Adrenal gland (tissue), 12 donors: Measurements from ENCODE around the gene CLDN18. TPM values are rescaled to one million over a fixed set of nuclear protein-coding genes. Genes with fewer than 3 reads are reported as not detected.

Experiments used
- DNase-seq, 7 donors: peaks; one replicate each; pipeline ENCODE4 v3.0.0-alpha.2; 2019 to 2020
- H3K27ac ChIP-seq, 5 donors: fragments of 200-600 bp; sonication (generic) in 4 of 5; 1 replicate in 3 of 5; 2 replicates in 2 of 5; pipeline versions ENCODE4 v1.5.1 to v1.8.0; 2016 to 2020; ENCODE audit warnings: mild to moderate bottlenecking in 1 of 5
- H3K27me3 ChIP-seq: fragments of 200-600 bp; 2 replicates; pipeline ENCODE4 v1.8.0; 2021
- H3K36me3 ChIP-seq, 2 donors: fragments of 200-600 bp; replicated peaks in 1 of 2; 1 replicate in 1 of 2; 2 replicates in 1 of 2; pipeline versions ENCODE4 v1.5.1 to v1.8.0; 2018 to 2022
- H3K4me1 ChIP-seq, 2 donors: fragments of 200-600 bp; replicated peaks in 1 of 2; 1 replicate in 1 of 2; 2 replicates in 1 of 2; pipeline versions ENCODE4 v1.5.1 to v1.8.0; 2018 to 2021
- H3K4me3 ChIP-seq, 4 donors: fragments of 200-600 bp; sonication (generic) in 3 of 4; one replicate each; pipeline ENCODE4 v1.5.1; 2016 to 2018
- H3K9me3 ChIP-seq, 3 donors: fragments of 200-600 bp; sonication (generic) in 1 of 3; replicated peaks in 1 of 3; 1 replicate in 2 of 3; 2 replicates in 1 of 3; pipeline versions ENCODE4 v1.5.1 to v1.8.0; 2016 to 2021
- POLR2A ChIP-seq, 2 donors: fragments of 450-650 bp; IDR thresholded peaks; one replicate each; pipeline ENCODE4 v1.6.1; 2017; ENCODE audit warnings: antibody characterized with exemption in 2 of 2, mild to moderate bottlenecking in 2 of 2, moderate library complexity in 1 of 2
- WGBS, 4 donors: extraction: QIAGEN DNeasy Blood & Tissue Kit in 2 of 4; methylation state at CpG; one replicate each; pipeline versions ENCODE4 v1.1.5 to v1.1.7; 2013 to 2017; 5-methylcytosine and 5-hydroxymethylcytosine counted together
- intact Hi-C, 2 donors: fragments of 100-400 bp; cut with DNase I; formaldehyde crosslinking; loops; one replicate each; pipeline versions ENCODE4 v1.14.1 to v1.15.0; 2022 to 2023
- polyA plus RNA-seq, 3 donors: library from polyadenylated mRNA; stranded (reverse); fragments of 200-250 nt in 2 of 3; fragments of 350-450 nt in 1 of 3; fragmentation: Illumina TruSeq in 1 of 3; extraction: RNeasy Lipid Tissue Mini Kit (QIAGEN cat#74804) in 1 of 3; gene quantifications; one replicate each; pipeline ENCODE4 v1.2.3, GENCODE V29; 2013 to 2014
- total RNA-seq, 9 donors: library from RNA; depleted of rRNA in 4 of 9; stranded (reverse); fragments of >200 nt in 4 of 9; fragments of 120-200 nt in 1 of 9; fragmentation: NEBNext Ultra II Directional in 1 of 9; extraction: Animal tissue kit (Norgen Biotek cat#: 25700) in 1 of 9; gene quantifications; one replicate each; pipeline versions ENCODE4 v1.1.0 to v1.2.4, GENCODE V29; 2013 to 2023
- TF ChIP-seq, protein P1 (sequence below), 6 experiments: fragments of 450-650 bp in 4 of 6; fragments of 200-600 bp in 2 of 6; sonication (generic) in 1 of 6; IDR thresholded peaks; 1 replicate in 5 of 6; 2 replicates in 1 of 6; pipeline versions ENCODE4 v1.5.1 to v1.8.0; 2016 to 2021; ENCODE audit warnings: antibody characterized with exemption in 6 of 6, mild to moderate bottlenecking in 2 of 6, moderate library complexity in 1 of 6
- donor health status: healthy with polysubstance abuse.
- donor health status: Bipolar disorder and iron deficiency.
- donor health status: DM: yes; HTN: yes; CAD: no.
- donor health status: DM: no; HTN: no; CAD: no.
- donor health status: DM: no; HTN: no; CAD: no.
- donor health status: DM: yes; HTN: yes; CAD: no.

The CLDN18 gene
- total and polyA plus RNA-seq, 12 donors: 0.03 to 0.31 (median 0.21) TPM; not detected in 8

DNA sequence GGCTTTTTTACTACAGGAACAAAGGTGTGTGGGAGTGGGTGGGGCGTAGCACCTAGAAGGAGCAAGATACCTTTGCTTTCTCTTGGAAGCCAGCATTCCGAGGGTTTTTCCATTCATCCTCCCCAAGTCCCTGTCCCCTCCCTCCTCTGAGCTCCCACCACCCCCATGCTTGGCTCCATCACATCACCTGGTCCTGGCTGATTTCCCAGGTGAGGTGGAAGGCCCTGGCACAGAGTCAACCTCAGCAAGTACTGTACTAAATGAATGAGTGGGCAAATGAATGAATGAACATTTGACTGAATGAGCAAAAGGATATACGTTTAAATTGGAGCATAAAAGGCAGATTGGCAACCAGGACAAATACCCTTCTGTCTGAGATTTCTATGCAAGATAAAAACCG is 60.0 kb downstream of the CLDN18 start:
- no peak for DNase-seq
- Histone ChIP-seq H3K36me3 (peaks cover 0 to 21% of the 10 kb centered on the region in 2 donors), H3K27me3 (no peaks in the 10 kb centered on the region), H3K9me3 (no peaks in the 10 kb centered on the region), H3K4me3 (no peak overlapping the region), H3K27ac (no peak overlapping the region), H3K4me1 (no peaks in the 10 kb centered on the region)
- intact Hi-C loops: no loop called here
- no peak for TF ChIP-seq POLR2A (IDR thresholded peaks at IDR 0.05)
- TF ChIP-seq, protein P1, sequence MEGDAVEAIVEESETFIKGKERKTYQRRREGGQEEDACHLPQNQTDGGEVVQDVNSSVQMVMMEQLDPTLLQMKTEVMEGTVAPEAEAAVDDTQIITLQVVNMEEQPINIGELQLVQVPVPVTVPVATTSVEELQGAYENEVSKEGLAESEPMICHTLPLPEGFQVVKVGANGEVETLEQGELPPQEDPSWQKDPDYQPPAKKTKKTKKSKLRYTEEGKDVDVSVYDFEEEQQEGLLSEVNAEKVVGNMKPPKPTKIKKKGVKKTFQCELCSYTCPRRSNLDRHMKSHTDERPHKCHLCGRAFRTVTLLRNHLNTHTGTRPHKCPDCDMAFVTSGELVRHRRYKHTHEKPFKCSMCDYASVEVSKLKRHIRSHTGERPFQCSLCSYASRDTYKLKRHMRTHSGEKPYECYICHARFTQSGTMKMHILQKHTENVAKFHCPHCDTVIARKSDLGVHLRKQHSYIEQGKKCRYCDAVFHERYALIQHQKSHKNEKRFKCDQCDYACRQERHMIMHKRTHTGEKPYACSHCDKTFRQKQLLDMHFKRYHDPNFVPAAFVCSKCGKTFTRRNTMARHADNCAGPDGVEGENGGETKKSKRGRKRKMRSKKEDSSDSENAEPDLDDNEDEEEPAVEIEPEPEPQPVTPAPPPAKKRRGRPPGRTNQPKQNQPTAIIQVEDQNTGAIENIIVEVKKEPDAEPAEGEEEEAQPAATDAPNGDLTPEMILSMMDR (IDR thresholded peaks at IDR 0.05): no peak
- 83 to 92% (median 91%) methylated on average over 4 of the region's 4 CpGs for WGBS, 4 donors

DNA sequence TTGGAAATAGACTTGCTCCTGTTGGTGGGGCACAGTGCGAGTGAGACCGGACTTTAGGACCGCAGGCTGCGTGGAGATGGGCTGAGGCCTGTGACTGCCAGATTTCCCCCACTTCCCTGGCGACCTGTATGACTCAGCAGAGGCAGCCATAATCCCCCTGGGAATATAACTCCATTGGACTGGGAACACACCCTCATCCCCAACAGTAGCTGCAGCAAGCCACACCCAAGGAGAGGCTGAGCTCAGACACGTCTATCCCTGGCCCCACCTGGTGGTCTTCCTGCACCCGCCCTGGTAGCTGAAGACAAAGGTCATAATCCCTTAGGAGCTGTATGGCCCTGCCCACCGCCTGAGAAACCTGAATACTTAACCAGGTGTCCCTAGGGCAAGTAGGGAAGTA is 62.8 kb downstream of the CLDN18 start:
- H3K36me3 ChIP-seq: peaks cover 0 to 4% of the 10 kb centered on the region in 2 donors
- no peaks in the 10 kb centered on the region for H3K4me1 ChIP-seq
- TF ChIP-seq POLR2A (IDR thresholded peaks at IDR 0.05): no peak
- TF ChIP-seq, protein P1 (IDR thresholded peaks at IDR 0.05): no peak
- DNase-seq: no peak
- no peak overlapping the region for H3K4me3 ChIP-seq
- no peak overlapping the region for H3K27ac ChIP-seq
- intact Hi-C loops: no loop called here
- 79 to 91% (median 90%) methylated on average over 4 to 8 of the region's 8 CpGs for WGBS, 4 donors
- no peaks in the 10 kb centered on the region for H3K9me3 ChIP-seq
- H3K27me3 ChIP-seq: no peaks in the 10 kb centered on the region

DNA sequence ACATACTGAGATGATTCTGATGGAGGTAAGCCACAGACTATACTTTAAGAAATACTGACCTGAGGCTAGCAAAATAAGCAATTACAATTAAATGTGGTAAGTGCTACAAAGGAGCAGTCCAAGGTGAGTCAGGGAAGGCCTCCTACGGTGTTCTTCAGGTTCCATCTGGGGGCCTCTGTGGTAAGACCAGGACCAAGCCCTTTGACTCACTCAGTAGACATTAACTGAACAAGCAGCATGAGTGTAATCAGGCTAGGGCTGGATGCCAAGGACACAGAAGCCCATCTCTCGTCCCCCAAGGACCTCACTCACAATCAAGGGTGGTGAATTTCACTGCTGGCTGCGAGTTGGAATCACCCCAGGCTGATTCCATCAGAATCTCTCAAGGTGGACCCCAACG is 68.1 kb downstream of the CLDN18 start:
- WGBS, 4 donors: 77 to 82% (median 80%) methylated on average over 4 of the region's 4 CpGs
- no peak overlapping the region for H3K27ac ChIP-seq
- H3K27me3 ChIP-seq: no peaks in the 10 kb centered on the region
- DNase-seq: no peak
- H3K4me1 ChIP-seq: no peaks in the 10 kb centered on the region
- intact Hi-C loops: no loop called here
- no peak overlapping the region for H3K4me3 ChIP-seq
- peaks cover 0 to 10% of the 10 kb centered on the region in 2 donors for H3K36me3 ChIP-seq
- TF ChIP-seq, protein P1 (IDR thresholded peaks at IDR 0.05): no peak
- H3K9me3 ChIP-seq: no peaks in the 10 kb centered on the region

DNA sequence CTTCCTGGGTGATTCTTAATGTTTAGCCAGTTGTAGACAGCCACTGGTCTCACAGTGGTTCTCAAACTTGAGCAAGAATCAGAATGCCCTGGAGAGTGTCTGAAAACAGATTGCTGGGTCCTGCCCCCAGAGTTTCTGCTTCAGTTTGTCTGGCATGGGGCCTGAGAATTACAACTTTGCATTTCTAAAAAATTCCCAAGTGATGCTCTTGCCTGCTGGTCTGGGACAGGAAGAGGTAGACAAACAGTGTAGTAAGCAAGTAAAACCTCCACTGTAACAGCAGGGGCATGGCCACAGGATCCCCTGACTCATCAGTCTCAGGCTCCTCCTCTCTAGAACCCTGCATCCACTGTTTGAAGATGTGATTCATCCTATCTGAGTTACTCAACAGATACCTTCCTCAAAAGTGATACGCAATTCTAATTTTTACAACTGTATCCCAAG is 69.0 kb downstream of the CLDN18 start:
- intact Hi-C loops: no loop called here
- 0% methylated on average over 1 of the region's 1 CpG for WGBS, 4 donors
- no peak overlapping the region for H3K4me3 ChIP-seq
- H3K4me1 ChIP-seq: no peaks in the 10 kb centered on the region
- DNase-seq: peak in 3 of 7 donors; percentile 22 to 49 (median 36)
- H3K36me3 ChIP-seq: peaks cover 0 to 14% of the 10 kb centered on the region in 2 donors
- no peaks in the 10 kb centered on the region for H3K9me3 ChIP-seq
- TF ChIP-seq POLR2A (IDR thresholded peaks at IDR 0.05): no peak
- TF ChIP-seq, protein P1 (IDR thresholded peaks at IDR 0.05): no peak
- H3K27ac ChIP-seq: no peak overlapping the region
- no peaks in the 10 kb centered on the region for H3K27me3 ChIP-seq
